Measurements from ENCODE around the gene CAP2. TPM values are rescaled to one million over a fixed set of nuclear protein-coding genes. Genes with fewer than 3 reads are reported as not detected.

The CAP2 gene
- 8.9 and 10.9 TPM in 2 replicates for total RNA-seq (2014; rRNA removed; shearing (Covaris generic))

GRCh38 chr6:17392978-17393891, at the start of gene CAP2:
CAP2 (plus strand) TSS chr6:17393595; CDS start chr6:17421556, 27,961 bp downstream.
- DNase-seq (ENCODE audit: low spot score), result peak; percentile 53

- no peak for DNase-seq (ENCODE audit: low spot score)
Measured at GRCh38 chr6:17347012-17347411, 46.4 kb upstream of the CAP2 start.

GRCh38 chr6:17349427-17349826, 44.0 kb upstream of the CAP2 start:
- no peak for DNase-seq (ENCODE audit: low spot score)

GRCh38 chr6:17352302-17352701, 41.1 kb upstream of the CAP2 start:
- DNase-seq (ENCODE audit: low spot score), result no peak

GRCh38 chr6:17353440-17354175, 39.8 kb upstream of the CAP2 start:
- DNase-seq (ENCODE audit: low spot score), result no peak

- peak; percentile 16 for DNase-seq (ENCODE audit: low spot score)
Measured at GRCh38 chr6:17354700-17355403, 38.5 kb upstream of the CAP2 start.

GRCh38 chr6:17355404-17355774, 38.0 kb upstream of the CAP2 start:
- DNase-seq (ENCODE audit: low spot score), result no peak

GRCh38 chr6:17358515-17358914, 34.9 kb upstream of the CAP2 start:
- DNase-seq (ENCODE audit: low spot score), result no peak

- no peak for DNase-seq (ENCODE audit: low spot score)
Measured at GRCh38 chr6:17360564-17360963, 32.8 kb upstream of the CAP2 start.

GRCh38 chr6:17361013-17361412, 32.4 kb upstream of the CAP2 start:
- no peak for DNase-seq (ENCODE audit: low spot score)

- peak; percentile 42 for DNase-seq (ENCODE audit: low spot score)
Measured at GRCh38 chr6:17365961-17366360, 27.4 kb upstream of the CAP2 start.

GRCh38 chr6:17367868-17368267, 25.5 kb upstream of the CAP2 start:
- DNase-seq (ENCODE audit: low spot score), result no peak

- DNase-seq (ENCODE audit: low spot score), result no peak
Measured at GRCh38 chr6:17381424-17382147, 11.8 kb upstream of the CAP2 start.

GRCh38 chr6:17385660-17386059, 7.7 kb upstream of the CAP2 start:
- no peak for DNase-seq (ENCODE audit: low spot score)

GRCh38 chr6:17388365-17388764, 5.0 kb upstream of the CAP2 start:
- DNase-seq (ENCODE audit: low spot score), result no peak

- no peak for DNase-seq (ENCODE audit: low spot score)
Measured at GRCh38 chr6:17389274-17389847, 4.0 kb upstream of the CAP2 start.

- no peak for DNase-seq (ENCODE audit: low spot score)
Measured at GRCh38 chr6:17390276-17390675, 3.1 kb upstream of the CAP2 start.

GRCh38 chr6:17391976-17392375, 1.4 kb upstream of the CAP2 start:
- no peak for DNase-seq (ENCODE audit: low spot score)

GRCh38 chr6:17393892-17394631, 667 bp downstream of the CAP2 start:
- peak; percentile 63 for DNase-seq (ENCODE audit: low spot score)

GRCh38 chr6:17395112-17395511, 1.7 kb downstream of the CAP2 start:
- DNase-seq (ENCODE audit: low spot score), result no peak

- DNase-seq (ENCODE audit: low spot score), result no peak
Measured at GRCh38 chr6:17396256-17396655, 2.9 kb downstream of the CAP2 start.

All from H4 (cell line).